DND-41 (cell line): ENCODE results near the gene KNDC1.

Experiments used
- EZH2 ChIP-seq: IDR thresholded peaks from 3 replicates; pipeline ENCODE4 v1.6.1; 2012; ENCODE audit warnings: borderline replicate concordance, low read depth, mild to moderate bottlenecking, moderate library complexity, low read length, inconsistent platforms; ENCODE audit not compliant: severe bottlenecking
- TF ChIP-seq, protein P1 (sequence below): IDR thresholded peaks from 2 replicates; pipeline ENCODE4 v1.5.1; 2012; ENCODE audit warnings: borderline replicate concordance, low read length, moderate library complexity, mild to moderate bottlenecking; ENCODE audit not compliant: poor library complexity, severe bottlenecking; ENCODE audit errors: extremely low read depth

DNA sequence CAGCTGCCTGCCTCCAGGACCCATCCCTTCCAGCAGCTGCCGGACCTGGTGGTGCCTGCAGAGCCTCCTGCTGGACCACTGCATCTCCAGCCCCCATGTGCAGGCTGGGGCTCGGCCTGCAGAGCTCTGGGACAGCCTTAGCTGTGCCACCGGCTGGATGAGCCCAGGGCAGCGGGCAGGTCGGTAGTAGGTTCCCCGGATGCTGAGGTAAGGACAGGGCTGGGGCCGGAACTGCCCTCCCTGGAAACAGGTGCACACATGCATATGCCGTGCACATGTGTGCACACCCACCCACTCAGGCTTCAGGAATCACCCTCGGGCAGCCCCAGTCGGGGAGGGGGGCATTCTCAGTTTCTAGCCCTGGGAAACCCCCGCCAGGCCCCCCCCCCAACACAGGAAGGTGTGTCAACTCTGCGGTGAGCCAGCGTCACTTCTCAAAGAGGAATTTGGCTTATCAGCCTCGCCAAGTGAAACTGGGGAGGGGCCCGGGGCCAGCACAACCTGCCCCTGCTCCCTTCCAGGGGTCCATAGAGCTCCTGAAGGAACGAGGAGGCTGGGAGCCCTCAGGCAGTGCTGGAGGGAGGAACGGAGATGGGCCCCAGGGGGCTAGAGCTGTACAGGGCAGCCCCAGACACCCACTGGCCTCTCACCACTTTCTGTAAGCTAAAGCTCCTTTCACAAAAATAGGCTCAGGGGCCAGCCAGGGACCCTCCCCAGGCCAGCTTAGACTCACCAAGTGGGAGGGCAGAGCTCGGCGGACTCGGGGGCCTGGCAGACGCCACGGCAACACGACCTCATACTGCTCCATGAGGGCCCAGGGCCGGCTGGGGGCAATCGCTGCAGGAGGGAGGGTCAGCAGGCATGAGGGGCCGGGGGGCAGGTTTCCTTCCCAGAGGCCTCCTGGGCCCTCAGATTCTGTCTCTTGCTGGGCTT, 115.0 kb downstream of the KNDC1 start:
- TF ChIP-seq, protein P1, sequence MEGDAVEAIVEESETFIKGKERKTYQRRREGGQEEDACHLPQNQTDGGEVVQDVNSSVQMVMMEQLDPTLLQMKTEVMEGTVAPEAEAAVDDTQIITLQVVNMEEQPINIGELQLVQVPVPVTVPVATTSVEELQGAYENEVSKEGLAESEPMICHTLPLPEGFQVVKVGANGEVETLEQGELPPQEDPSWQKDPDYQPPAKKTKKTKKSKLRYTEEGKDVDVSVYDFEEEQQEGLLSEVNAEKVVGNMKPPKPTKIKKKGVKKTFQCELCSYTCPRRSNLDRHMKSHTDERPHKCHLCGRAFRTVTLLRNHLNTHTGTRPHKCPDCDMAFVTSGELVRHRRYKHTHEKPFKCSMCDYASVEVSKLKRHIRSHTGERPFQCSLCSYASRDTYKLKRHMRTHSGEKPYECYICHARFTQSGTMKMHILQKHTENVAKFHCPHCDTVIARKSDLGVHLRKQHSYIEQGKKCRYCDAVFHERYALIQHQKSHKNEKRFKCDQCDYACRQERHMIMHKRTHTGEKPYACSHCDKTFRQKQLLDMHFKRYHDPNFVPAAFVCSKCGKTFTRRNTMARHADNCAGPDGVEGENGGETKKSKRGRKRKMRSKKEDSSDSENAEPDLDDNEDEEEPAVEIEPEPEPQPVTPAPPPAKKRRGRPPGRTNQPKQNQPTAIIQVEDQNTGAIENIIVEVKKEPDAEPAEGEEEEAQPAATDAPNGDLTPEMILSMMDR = no peak
- TF ChIP-seq EZH2 = no peak
